Measurements from ENCODE around the gene OR2B2.

Gene OR2B2
- long read RNA-seq: 0 reads

GRCh38 chr6:27911956-27912446 is at the start of gene OR2B2:
TSS of gene OR2B2 (minus strand) at chr6:27912396. CDS start at chr6:27912319, 77 bp downstream.
- TF ChIP-seq SPI1 (IDR thresholded peaks at IDR 0.05; ENCODE audit: borderline replicate concordance, low read depth) (peak; percentile 57; the same call in 1 of the 2 replicates), GABPA (IDR thresholded peaks at IDR 0.05; ENCODE audit: low read depth) (no peak)
- H3K4me3 ChIP-seq (replicated peaks; ENCODE audit: insufficient read depth, low read length): no peak within 1 kb of the TSS
- H3K27ac ChIP-seq (replicated peaks): peak within 1 kb of the TSS; percentile 16; the same call in 1 of the 2 replicates
- DNase-seq (ENCODE audit: low read depth in 1 of 2, low spot score in 1 of 2): no peak
- no peaks in the 10 kb centered on the region for H3K27me3 ChIP-seq (ENCODE audit: insufficient read depth, poor library complexity, severe bottlenecking)

- H3K27me3 ChIP-seq (ENCODE audit: insufficient read depth, poor library complexity, severe bottlenecking): no peaks in the 10 kb centered on the region
- no peak overlapping the region for H3K4me3 ChIP-seq (replicated peaks; ENCODE audit: insufficient read depth, low read length)
- TF ChIP-seq REST (IDR thresholded peaks at IDR 0.05; ENCODE audit: insufficient replicate concordance, low read depth) (no peak), POLR2AphosphoS5 (IDR thresholded peaks at IDR 0.05; ENCODE audit: low read depth) (no peak), SPI1 (IDR thresholded peaks at IDR 0.05; ENCODE audit: borderline replicate concordance, low read depth) (no peak), CTCF (IDR thresholded peaks at IDR 0.05; ENCODE audit: insufficient read depth, low read length) (no peak), GABPA (IDR thresholded peaks at IDR 0.05; ENCODE audit: low read depth) (no peak)
- H3K27ac ChIP-seq (replicated peaks): no peak overlapping the region
- no peak for DNase-seq (ENCODE audit: low read depth in 1 of 2, low spot score in 1 of 2)
These were observed 45.3 kb upstream of the OR2B2 start for GRCh38 chr6:27957516-27957915.

GRCh38 chr6:27956941-27957340 is 44.7 kb upstream of the OR2B2 start, which contains the start of gene OR2B6:
TSS of gene OR2B6 (plus strand) at chr6:27957241. CDS start at chr6:27957241, 0 bp downstream.
- H3K27ac ChIP-seq (replicated peaks): no peak within 1 kb of the TSS
- H3K4me3 ChIP-seq (replicated peaks; ENCODE audit: insufficient read depth, low read length): no peak within 1 kb of the TSS

More at GRCh38 chr6:27956941-27957340, 44.7 kb upstream of the OR2B2 start, which contains the start of gene OR2B6:
- no peak for DNase-seq (ENCODE audit: low read depth in 1 of 2, low spot score in 1 of 2)
- no peak for TF ChIP-seq REST (IDR thresholded peaks at IDR 0.05; ENCODE audit: insufficient replicate concordance, low read depth)
- TF ChIP-seq POLR2AphosphoS5 (IDR thresholded peaks at IDR 0.05; ENCODE audit: low read depth): no peak
- TF ChIP-seq CTCF (IDR thresholded peaks at IDR 0.05; ENCODE audit: insufficient read depth, low read length): no peak
- TF ChIP-seq GABPA (IDR thresholded peaks at IDR 0.05; ENCODE audit: low read depth): no peak
- TF ChIP-seq SPI1 (IDR thresholded peaks at IDR 0.05; ENCODE audit: borderline replicate concordance, low read depth): no peak
- no peaks in the 10 kb centered on the region for H3K27me3 ChIP-seq (ENCODE audit: insufficient read depth, poor library complexity, severe bottlenecking)
